ENCODE measurements around the gene RHNO1.

RHNO1 gene

DNA sequence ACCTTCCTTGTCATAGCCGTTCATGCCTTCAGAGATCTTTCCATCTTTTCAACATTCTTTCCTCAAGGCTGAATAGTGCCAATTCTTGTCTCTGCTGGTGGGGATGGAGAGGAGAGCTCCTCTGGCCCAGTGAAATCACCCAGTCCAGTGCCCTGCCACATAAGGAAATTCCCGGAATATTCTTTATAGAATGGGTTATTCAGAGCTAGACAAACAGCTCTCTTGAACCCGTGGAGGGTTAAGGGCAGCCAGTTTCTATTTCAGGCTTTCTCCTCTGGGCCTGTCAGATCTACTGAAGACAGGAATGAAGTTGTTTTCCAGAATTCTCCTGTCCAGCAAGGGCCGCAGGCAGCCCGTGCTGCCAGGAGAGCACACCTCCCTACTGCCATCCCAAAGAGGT is 34.1 kb upstream of the RHNO1 start:
- no peak overlapping the region for H3K9ac ChIP-seq (ENCODE audit: low read length in 2 of 2)
- no peaks in the 10 kb centered on the region for H3K36me3 ChIP-seq (ENCODE audit: control insufficient read depth in 2 of 2, insufficient read depth in 2 of 2, low read length in 2 of 2)
- H3K9me3 ChIP-seq (ENCODE audit: control insufficient read depth in 2 of 2, low read length in 2 of 2) = no peaks in the 10 kb centered on the region
- no peak overlapping the region for H3K27ac ChIP-seq (ENCODE audit: low read length)
- peaks cover 8% of the 10 kb centered on the region for H3K4me1 ChIP-seq (ENCODE audit: control insufficient read depth, insufficient read depth, low read length)
- no peaks in the 10 kb centered on the region for H3K27me3 ChIP-seq (ENCODE audit: control insufficient read depth in 1 of 2, insufficient read depth in 2 of 2, low read length in 2 of 2)
- no peak overlapping the region for H3K4me3 ChIP-seq (ENCODE audit: low read length in 2 of 2)

DNA sequence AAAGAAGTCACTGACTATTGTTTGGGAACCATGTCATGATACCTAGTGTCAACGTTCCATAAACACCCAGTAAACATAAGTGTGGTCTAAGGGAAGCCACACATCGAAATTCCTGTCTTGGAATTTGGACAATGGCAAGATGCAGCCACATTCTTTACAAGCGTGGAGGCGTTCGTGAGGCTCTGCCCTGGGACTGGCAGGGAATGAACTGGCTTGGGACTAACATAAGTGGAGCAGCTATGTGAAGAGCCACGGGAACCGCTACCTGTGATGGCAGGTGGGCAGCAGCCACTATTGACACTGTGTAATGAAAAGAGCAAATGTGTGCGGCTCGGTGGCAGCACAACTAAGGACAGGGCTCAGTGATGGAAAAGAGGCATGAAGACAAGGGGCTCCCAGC is 32.2 kb upstream of the RHNO1 start:
- Histone ChIP-seq H3K36me3 (ENCODE audit: control insufficient read depth in 2 of 2, insufficient read depth in 2 of 2, low read length in 2 of 2) (no peaks in the 10 kb centered on the region), H3K27ac (ENCODE audit: low read length) (no peak overlapping the region), H3K27me3 (ENCODE audit: control insufficient read depth in 1 of 2, insufficient read depth in 2 of 2, low read length in 2 of 2) (no peaks in the 10 kb centered on the region), H3K9me3 (ENCODE audit: control insufficient read depth in 2 of 2, low read length in 2 of 2) (no peaks in the 10 kb centered on the region), H3K9ac (ENCODE audit: low read length in 2 of 2) (no peak overlapping the region), H3K4me3 (ENCODE audit: low read length in 2 of 2) (no peak overlapping the region), H3K4me1 (ENCODE audit: control insufficient read depth, insufficient read depth, low read length) (peaks cover 8% of the 10 kb centered on the region)

- Histone ChIP-seq H3K9me3 (ENCODE audit: control insufficient read depth in 2 of 2, low read length in 2 of 2) (no peaks in the 10 kb centered on the region), H3K4me3 (ENCODE audit: low read length in 2 of 2) (no peak overlapping the region), H3K27ac (ENCODE audit: low read length) (no peak overlapping the region), H3K9ac (ENCODE audit: low read length in 2 of 2) (no peak overlapping the region), H3K4me1 (ENCODE audit: control insufficient read depth, insufficient read depth, low read length) (peaks cover 8% of the 10 kb centered on the region), H3K36me3 (ENCODE audit: control insufficient read depth in 2 of 2, insufficient read depth in 2 of 2, low read length in 2 of 2) (no peaks in the 10 kb centered on the region), H3K27me3 (ENCODE audit: control insufficient read depth in 1 of 2, insufficient read depth in 2 of 2, low read length in 2 of 2) (no peaks in the 10 kb centered on the region)
Observed at GRCh38 chr12:2845280-2845679, 31.7 kb upstream of the RHNO1 start.

GRCh38 chr12:2851931-2852330 is 25.1 kb upstream of the RHNO1 start:
- no peaks in the 10 kb centered on the region for H3K9me3 ChIP-seq (ENCODE audit: control insufficient read depth in 2 of 2, low read length in 2 of 2)
- no peaks in the 10 kb centered on the region for H3K36me3 ChIP-seq (ENCODE audit: control insufficient read depth in 2 of 2, insufficient read depth in 2 of 2, low read length in 2 of 2)
- no peak overlapping the region for H3K4me3 ChIP-seq (ENCODE audit: low read length in 2 of 2)
- peaks cover 4% of the 10 kb centered on the region for H3K4me1 ChIP-seq (ENCODE audit: control insufficient read depth, insufficient read depth, low read length)
- no peak overlapping the region for H3K27ac ChIP-seq (ENCODE audit: low read length)
- no peak overlapping the region for H3K9ac ChIP-seq (ENCODE audit: low read length in 2 of 2)
- H3K27me3 ChIP-seq (ENCODE audit: control insufficient read depth in 1 of 2, insufficient read depth in 2 of 2, low read length in 2 of 2) = no peaks in the 10 kb centered on the region

DNA sequence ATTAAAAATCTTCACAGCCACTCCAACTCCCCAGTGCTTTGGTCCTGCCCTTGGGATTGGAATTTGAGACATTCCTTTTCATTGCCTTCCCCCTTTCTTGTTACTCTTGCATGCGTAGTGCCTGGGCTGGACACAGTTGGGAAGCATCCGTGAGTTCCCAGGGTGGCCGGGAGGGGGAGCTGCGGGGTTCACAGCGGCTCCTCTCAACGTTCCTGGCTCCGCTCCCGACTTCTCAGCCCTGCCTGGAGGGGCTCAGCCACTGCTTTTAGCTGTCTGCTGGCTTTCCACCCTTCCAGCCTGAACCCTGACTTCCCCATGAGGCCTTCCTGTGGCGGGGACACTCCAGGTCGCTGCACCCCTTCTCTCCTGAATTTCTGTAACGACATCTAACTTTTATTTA is 23.4 kb upstream of the RHNO1 start:
- Histone ChIP-seq H3K4me1 (ENCODE audit: control insufficient read depth, insufficient read depth, low read length) (peaks cover 4% of the 10 kb centered on the region), H3K36me3 (ENCODE audit: control insufficient read depth in 2 of 2, insufficient read depth in 2 of 2, low read length in 2 of 2) (no peaks in the 10 kb centered on the region), H3K9me3 (ENCODE audit: control insufficient read depth in 2 of 2, low read length in 2 of 2) (no peaks in the 10 kb centered on the region), H3K27me3 (ENCODE audit: control insufficient read depth in 1 of 2, insufficient read depth in 2 of 2, low read length in 2 of 2) (no peaks in the 10 kb centered on the region), H3K4me3 (ENCODE audit: low read length in 2 of 2) (peak overlapping the region in 1 of 2 donors; percentile 49), H3K27ac (ENCODE audit: low read length) (no peak overlapping the region), H3K9ac (ENCODE audit: low read length in 2 of 2) (no peak overlapping the region)

- H3K27ac ChIP-seq (ENCODE audit: low read length) = no peak overlapping the region
- H3K9ac ChIP-seq (ENCODE audit: low read length in 2 of 2) = no peak overlapping the region
- H3K27me3 ChIP-seq (ENCODE audit: control insufficient read depth in 1 of 2, insufficient read depth in 2 of 2, low read length in 2 of 2) = no peaks in the 10 kb centered on the region
Observed at GRCh38 chr12:2854669-2855453, 22.2 kb upstream of the RHNO1 start.

DNA sequence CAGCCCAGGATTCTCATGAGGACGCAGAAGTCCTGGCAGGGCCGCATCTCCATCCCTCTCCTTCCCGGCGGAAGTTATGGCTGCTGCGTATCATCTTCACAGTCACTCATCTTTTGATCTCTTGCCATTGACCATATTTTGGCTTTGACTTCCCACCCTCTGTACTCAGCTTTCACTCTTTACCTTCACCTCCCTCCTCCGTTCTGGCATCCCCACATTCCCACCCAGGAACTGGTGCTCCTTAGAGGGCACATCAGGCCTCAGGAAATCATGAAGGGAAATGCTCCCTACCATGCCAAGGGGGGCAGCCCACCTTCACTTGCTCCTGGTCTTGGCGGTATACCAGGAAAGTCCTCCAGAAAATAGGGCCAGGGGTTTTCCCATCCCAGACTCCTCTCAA is 21.5 kb upstream of the RHNO1 start:
- Histone ChIP-seq H3K36me3 (ENCODE audit: control insufficient read depth in 2 of 2, insufficient read depth in 2 of 2, low read length in 2 of 2) (peaks cover 0 to 2% of the 10 kb centered on the region in 2 donors), H3K9ac (ENCODE audit: low read length in 2 of 2) (no peak overlapping the region), H3K9me3 (ENCODE audit: control insufficient read depth in 2 of 2, low read length in 2 of 2) (no peaks in the 10 kb centered on the region), H3K27me3 (ENCODE audit: control insufficient read depth in 1 of 2, insufficient read depth in 2 of 2, low read length in 2 of 2) (no peaks in the 10 kb centered on the region), H3K27ac (ENCODE audit: low read length) (no peak overlapping the region), H3K4me3 (ENCODE audit: low read length in 2 of 2) (no peak overlapping the region), H3K4me1 (ENCODE audit: control insufficient read depth, insufficient read depth, low read length) (peaks cover 4% of the 10 kb centered on the region)

More at GRCh38 chr12:2854669-2855453, 22.2 kb upstream of the RHNO1 start:
- no peaks in the 10 kb centered on the region for H3K9me3 ChIP-seq (ENCODE audit: control insufficient read depth in 2 of 2, low read length in 2 of 2)
- peaks cover 0 to 2% of the 10 kb centered on the region in 2 donors for H3K36me3 ChIP-seq (ENCODE audit: control insufficient read depth in 2 of 2, insufficient read depth in 2 of 2, low read length in 2 of 2)
- peaks cover 4% of the 10 kb centered on the region for H3K4me1 ChIP-seq (ENCODE audit: control insufficient read depth, insufficient read depth, low read length)
- H3K4me3 ChIP-seq (ENCODE audit: low read length in 2 of 2) = no peak overlapping the region

- Histone ChIP-seq H3K27me3 (ENCODE audit: control insufficient read depth in 1 of 2, insufficient read depth in 2 of 2, low read length in 2 of 2) (no peaks in the 10 kb centered on the region), H3K4me1 (ENCODE audit: control insufficient read depth, insufficient read depth, low read length) (peaks cover 4% of the 10 kb centered on the region), H3K36me3 (ENCODE audit: control insufficient read depth in 2 of 2, insufficient read depth in 2 of 2, low read length in 2 of 2) (peaks cover 0 to 2% of the 10 kb centered on the region in 2 donors), H3K4me3 (ENCODE audit: low read length in 2 of 2) (no peak overlapping the region), H3K9me3 (ENCODE audit: control insufficient read depth in 2 of 2, low read length in 2 of 2) (no peaks in the 10 kb centered on the region), H3K9ac (ENCODE audit: low read length in 2 of 2) (no peak overlapping the region), H3K27ac (ENCODE audit: low read length) (no peak overlapping the region)
Observed at GRCh38 chr12:2856051-2856450, 21.0 kb upstream of the RHNO1 start.

DNA sequence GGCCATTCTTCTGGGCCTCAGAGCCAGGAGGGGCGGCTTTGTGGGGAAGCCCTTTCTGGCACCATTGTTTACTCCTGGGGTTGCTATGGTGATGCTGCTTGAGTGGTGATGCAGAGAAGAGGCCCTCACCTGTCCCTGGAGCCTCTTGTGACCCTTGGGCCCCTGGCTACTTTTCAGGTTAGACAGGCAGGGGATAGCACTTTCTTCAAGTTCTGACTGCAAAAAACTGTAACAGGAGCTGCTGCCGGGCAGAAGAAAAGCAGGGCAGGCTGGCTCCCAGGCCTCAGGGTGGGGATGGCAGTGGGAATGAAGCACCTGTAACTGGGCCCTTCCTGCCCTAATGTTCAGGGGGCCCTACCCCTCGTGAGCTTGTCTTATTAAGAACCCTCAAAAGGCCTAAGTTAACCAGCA is 20.0 kb upstream of the RHNO1 start, which contains the start of gene TEX52:
Gene TEX52, minus strand, starts transcription at position 19 of the 411 bp plus-strand sequence. Its CDS starts 13 bp downstream, at position 6.
- H3K9me3 ChIP-seq (ENCODE audit: control insufficient read depth in 2 of 2, low read length in 2 of 2) = no peaks in the 10 kb centered on the region
- peaks cover 0 to 2% of the 10 kb centered on the region in 2 donors for H3K36me3 ChIP-seq (ENCODE audit: control insufficient read depth in 2 of 2, insufficient read depth in 2 of 2, low read length in 2 of 2)
- no peak within 1 kb of the TSS for H3K4me3 ChIP-seq (ENCODE audit: low read length in 2 of 2)
- H3K4me1 ChIP-seq (ENCODE audit: control insufficient read depth, insufficient read depth, low read length) = peaks cover 4% of the 10 kb centered on the region
- H3K27me3 ChIP-seq (ENCODE audit: control insufficient read depth in 1 of 2, insufficient read depth in 2 of 2, low read length in 2 of 2) = no peaks in the 10 kb centered on the region
- no peak within 1 kb of the TSS for H3K9ac ChIP-seq (ENCODE audit: low read length in 2 of 2)
- H3K27ac ChIP-seq (ENCODE audit: low read length) = no peak within 1 kb of the TSS

- Histone ChIP-seq H3K27me3 (ENCODE audit: control insufficient read depth in 1 of 2, insufficient read depth in 2 of 2, low read length in 2 of 2) (no peaks in the 10 kb centered on the region), H3K27ac (ENCODE audit: low read length) (no peak overlapping the region), H3K36me3 (ENCODE audit: control insufficient read depth in 2 of 2, insufficient read depth in 2 of 2, low read length in 2 of 2) (peaks cover 0 to 2% of the 10 kb centered on the region in 2 donors), H3K4me3 (ENCODE audit: low read length in 2 of 2) (no peak overlapping the region), H3K9me3 (ENCODE audit: control insufficient read depth in 2 of 2, low read length in 2 of 2) (no peaks in the 10 kb centered on the region), H3K4me1 (ENCODE audit: control insufficient read depth, insufficient read depth, low read length) (peaks cover 4% of the 10 kb centered on the region), H3K9ac (ENCODE audit: low read length in 2 of 2) (no peak overlapping the region)
Observed at GRCh38 chr12:2857576-2857975, 19.4 kb upstream of the RHNO1 start.

DNA sequence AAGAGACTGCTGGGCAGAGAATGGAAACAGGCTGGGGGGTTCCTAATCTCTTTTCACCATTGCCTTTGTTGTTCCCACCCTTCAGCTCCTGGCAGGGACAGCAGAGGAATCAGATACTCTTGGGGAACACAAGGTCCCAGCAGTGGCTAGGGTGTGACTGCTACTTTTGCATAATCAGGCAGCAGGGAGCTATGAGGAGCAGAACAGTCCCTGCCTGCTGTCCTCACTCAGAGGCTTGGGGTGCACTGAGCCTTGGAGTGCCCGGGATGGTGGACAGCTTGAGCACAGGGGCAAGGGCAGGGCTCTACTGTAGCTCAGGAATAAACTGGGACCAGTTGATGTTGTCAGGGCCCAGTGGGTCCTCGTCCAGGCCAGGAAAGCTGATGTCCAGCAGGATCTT is 18.7 kb upstream of the RHNO1 start:
- no peak overlapping the region for H3K27ac ChIP-seq (ENCODE audit: low read length)

More for the DNA sequence above, 18.7 kb upstream of the RHNO1 start:
- H3K36me3 ChIP-seq (ENCODE audit: control insufficient read depth in 2 of 2, insufficient read depth in 2 of 2, low read length in 2 of 2) = peaks cover 0 to 2% of the 10 kb centered on the region in 2 donors
- no peaks in the 10 kb centered on the region for H3K9me3 ChIP-seq (ENCODE audit: control insufficient read depth in 2 of 2, low read length in 2 of 2)
- no peaks in the 10 kb centered on the region for H3K27me3 ChIP-seq (ENCODE audit: control insufficient read depth in 1 of 2, insufficient read depth in 2 of 2, low read length in 2 of 2)
- no peak overlapping the region for H3K9ac ChIP-seq (ENCODE audit: low read length in 2 of 2)
- no peak overlapping the region for H3K4me3 ChIP-seq (ENCODE audit: low read length in 2 of 2)
- peaks cover 4% of the 10 kb centered on the region for H3K4me1 ChIP-seq (ENCODE audit: control insufficient read depth, insufficient read depth, low read length)
